Heart left ventricle (tissue), 13 donors: ENCODE measurements around the gene NABP1.

Experiments used
- CTCF ChIP-seq, 12 donors: fragments of 200-600 bp; sonication (generic) in 4 of 12; IDR thresholded peaks; one replicate each; pipeline versions ENCODE4 v1.5.0 to v1.8.0; 2018 to 2022; ENCODE audit warnings: antibody characterized with exemption in 12 of 12, mild to moderate bottlenecking in 5 of 12
- POLR2A ChIP-seq, 2 donors: fragments of 450-650 bp; IDR thresholded peaks; one replicate each; pipeline ENCODE4 v1.6.1; 2017; ENCODE audit warnings: antibody characterized with exemption in 2 of 2, mild to moderate bottlenecking in 2 of 2, moderate library complexity in 2 of 2
- donor health status: ischemic (EF 13 %, LVEDD 7.1; RV severe dilation, severe dysfunction).
- donor health status: DM: no; HTN: yes; CAD: no.
- donor health status: DM: no; HTN: no; CAD: no.
- donor health status: ischemic (EF 25% LVEDD 6.9; RV normal size, moderate dysfunction).
- donor health status: ischemic (EF 25% LVEDD 5.7; RV mildly dilated, moderate dysfunction).
- donor health status: ischemic (EF 35%, LVEDD 5.7; RV mildly dilated, moderate dysfunction).
- donor health status: nonischemic (EF 11% LVEDD 7.7; RV severe dilation, severe dysfunction).
- donor health status: DM: yes; HTN: yes; CAD: no.
- donor health status: PGD.
- donor health status: ischemic (EF 29% LVEDD 5.4; RV normal size, mild dysfunction).
- donor health status: nonischemic (EF 23%, LVEDD 6.1; RV moderate dilation, normal function).

DNA sequence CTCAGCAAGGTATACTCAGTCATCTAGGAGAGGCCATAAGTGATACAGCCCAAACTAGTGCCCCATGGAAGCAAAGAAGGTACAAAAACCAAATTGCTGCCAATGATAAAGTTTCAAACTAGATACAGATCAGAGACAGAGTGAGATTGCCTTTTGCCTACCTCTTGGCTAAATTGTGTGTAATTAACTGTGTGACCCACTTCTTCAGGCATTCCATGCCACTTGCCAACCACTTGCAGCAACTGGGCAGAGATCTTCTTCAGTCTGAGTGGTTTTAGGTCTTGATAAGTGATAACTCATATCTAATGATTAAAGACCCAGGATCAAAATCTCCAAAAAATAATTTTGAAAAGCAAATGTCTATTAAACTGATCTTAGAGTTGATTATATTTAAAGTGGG lies 21.1 kb upstream of the NABP1 start:
- TF ChIP-seq CTCF (IDR thresholded peaks at IDR 0.05) (no peak), POLR2A (IDR thresholded peaks at IDR 0.05) (no peak)
